Immature natural killer cell (primary cell): ENCODE results near the gene WWOX. TPM values are rescaled to one million over a fixed set of nuclear protein-coding genes. Genes with fewer than 3 reads are reported as not detected.

Source experiments
- DNase-seq, 3 donors: peaks; one replicate each; pipeline ENCODE4 v3.0.0; 2022; ENCODE audit warnings: mixed read lengths in 1 of 3
- H3K27ac Mint-ChIP-seq, 6 donors: one replicate each; pipeline ENCODE4 v1.8.0; 2020; ENCODE audit warnings: mixed read lengths in 6 of 6, mild to moderate bottlenecking in 5 of 6, inconsistent platforms in 4 of 6, moderate library complexity in 3 of 6
- H3K27me3 Mint-ChIP-seq, 3 donors: one replicate each; pipeline ENCODE4 v1.8.0; 2020 to 2021; ENCODE audit warnings: low read depth in 3 of 3, mild to moderate bottlenecking in 3 of 3, mixed read lengths in 3 of 3, moderate library complexity in 3 of 3, inconsistent platforms in 1 of 3
- H3K36me3 Mint-ChIP-seq, 3 donors: one replicate each; pipeline ENCODE4 v1.8.0; 2020; ENCODE audit warnings: mixed read lengths in 3 of 3, inconsistent platforms in 2 of 3, mild to moderate bottlenecking in 2 of 3
- H3K4me1 Mint-ChIP-seq, 2 donors: one replicate each; pipeline ENCODE4 v1.8.0; 2020; ENCODE audit warnings: inconsistent platforms in 2 of 2, mild to moderate bottlenecking in 2 of 2, mixed read lengths in 2 of 2, moderate library complexity in 1 of 2
- H3K4me3 Mint-ChIP-seq, 5 donors: one replicate each; pipeline ENCODE4 v1.8.0; 2020; ENCODE audit warnings: mild to moderate bottlenecking in 5 of 5, mixed read lengths in 5 of 5, inconsistent platforms in 3 of 5, moderate library complexity in 3 of 5
- H3K9me3 Mint-ChIP-seq, 6 donors: one replicate each; pipeline ENCODE4 v1.8.0; 2020; ENCODE audit warnings: mild to moderate bottlenecking in 6 of 6, mixed read lengths in 6 of 6, inconsistent platforms in 4 of 6, moderate library complexity in 3 of 6
- polyA plus RNA-seq, 3 donors: library from polyadenylated mRNA; unstranded; fragments of 300-500 nt; fragmentation: Illumina TruSeq; gene quantifications; one replicate each; pipeline ENCODE4 v1.2.3, GENCODE V29; 2021

The WWOX gene
- polyA plus RNA-seq, 3 donors from 2014 or later, result 9.0 to 13.9 (median 12.3) TPM

GRCh38 chr16:78630102-78630501, 530.6 kb downstream of the WWOX start:
- no peaks in the 10 kb centered on the region for H3K4me1 Mint-ChIP-seq
- H3K36me3 Mint-ChIP-seq, result peaks cover 5 to 15% (median 15%) of the 10 kb centered on the region in 3 donors
- peaks cover 0 to 10% (median 6%) of the 10 kb centered on the region in 6 donors for H3K9me3 Mint-ChIP-seq
- no peak overlapping the region for H3K4me3 Mint-ChIP-seq
- no peak overlapping the region for H3K27ac Mint-ChIP-seq
- H3K27me3 Mint-ChIP-seq, result peaks cover 0 to 4% (median 0%) of the 10 kb centered on the region in 3 donors
- DNase-seq, result no peak

- H3K4me3 Mint-ChIP-seq, result no peak overlapping the region
- H3K27ac Mint-ChIP-seq, result no peak overlapping the region
- H3K27me3 Mint-ChIP-seq, result peaks cover 0 to 4% (median 0%) of the 10 kb centered on the region in 3 donors
- H3K36me3 Mint-ChIP-seq, result peaks cover 0 to 11% (median 8%) of the 10 kb centered on the region in 3 donors
- H3K4me1 Mint-ChIP-seq, result no peaks in the 10 kb centered on the region
- DNase-seq, result no peak
- H3K9me3 Mint-ChIP-seq, result peaks cover 0 to 10% (median 5%) of the 10 kb centered on the region in 6 donors
These were observed 534.1 kb downstream of the WWOX start for GRCh38 chr16:78633551-78633950.

- Mint-ChIP-seq H3K27me3 (peaks cover 2 to 7% (median 3%) of the 10 kb centered on the region in 3 donors), H3K4me1 (no peaks in the 10 kb centered on the region), H3K36me3 (peaks cover 0 to 3% (median 0%) of the 10 kb centered on the region in 3 donors), H3K9me3 (peaks cover 0 to 1% (median under 1%) of the 10 kb centered on the region in 6 donors), H3K4me3 (no peak overlapping the region), H3K27ac (peak overlapping the region in 1 of 6 donors; percentile 46)
- DNase-seq, result no peak
These were observed 536.4 kb downstream of the WWOX start for GRCh38 chr16:78635807-78636206.

- DNase-seq, result no peak
- Mint-ChIP-seq H3K27ac (no peak overlapping the region), H3K4me3 (no peak overlapping the region), H3K36me3 (peaks cover 0 to 3% (median 0%) of the 10 kb centered on the region in 3 donors), H3K9me3 (no peaks in the 10 kb centered on the region), H3K27me3 (peaks cover 3 to 10% (median 5%) of the 10 kb centered on the region in 3 donors), H3K4me1 (no peaks in the 10 kb centered on the region)
These were observed 538.9 kb downstream of the WWOX start for GRCh38 chr16:78638371-78638770.

- Mint-ChIP-seq H3K27ac (no peak overlapping the region), H3K9me3 (no peaks in the 10 kb centered on the region), H3K27me3 (peaks cover 3 to 10% (median 5%) of the 10 kb centered on the region in 3 donors), H3K36me3 (peaks cover 0 to 3% (median 0%) of the 10 kb centered on the region in 3 donors), H3K4me1 (no peaks in the 10 kb centered on the region), H3K4me3 (no peak overlapping the region)
- DNase-seq, result no peak
These were observed 540.3 kb downstream of the WWOX start for GRCh38 chr16:78639775-78640174.

GRCh38 chr16:78640886-78641285, 541.4 kb downstream of the WWOX start:
- no peak for DNase-seq
- no peak overlapping the region for H3K27ac Mint-ChIP-seq
- peaks cover 0 to 3% (median 0%) of the 10 kb centered on the region in 3 donors for H3K36me3 Mint-ChIP-seq

GRCh38 chr16:78641433-78641832, 542.0 kb downstream of the WWOX start:
- H3K4me3 Mint-ChIP-seq, result no peak overlapping the region
- no peaks in the 10 kb centered on the region for H3K4me1 Mint-ChIP-seq
- peaks cover 0 to 3% (median 0%) of the 10 kb centered on the region in 3 donors for H3K36me3 Mint-ChIP-seq
- no peak for DNase-seq
- no peak overlapping the region for H3K27ac Mint-ChIP-seq
- H3K9me3 Mint-ChIP-seq, result no peaks in the 10 kb centered on the region
- H3K27me3 Mint-ChIP-seq, result peaks cover 3 to 10% (median 5%) of the 10 kb centered on the region in 3 donors

More at GRCh38 chr16:78640886-78641285, 541.4 kb downstream of the WWOX start:
- Mint-ChIP-seq H3K4me3 (no peak overlapping the region), H3K27me3 (peaks cover 3 to 10% (median 5%) of the 10 kb centered on the region in 3 donors), H3K4me1 (no peaks in the 10 kb centered on the region), H3K9me3 (no peaks in the 10 kb centered on the region)

- H3K9me3 Mint-ChIP-seq, result no peaks in the 10 kb centered on the region
- peaks cover 3 to 10% (median 5%) of the 10 kb centered on the region in 3 donors for H3K27me3 Mint-ChIP-seq
- no peaks in the 10 kb centered on the region for H3K4me1 Mint-ChIP-seq
- H3K27ac Mint-ChIP-seq, result no peak overlapping the region
- H3K36me3 Mint-ChIP-seq, result peaks cover 0 to 3% (median 0%) of the 10 kb centered on the region in 3 donors
- DNase-seq, result no peak
- H3K4me3 Mint-ChIP-seq, result no peak overlapping the region
These were observed 543.3 kb downstream of the WWOX start for GRCh38 chr16:78642621-78643285.

GRCh38 chr16:78645657-78646056, 546.2 kb downstream of the WWOX start:
- Mint-ChIP-seq H3K9me3 (no peaks in the 10 kb centered on the region), H3K4me3 (no peak overlapping the region), H3K4me1 (no peaks in the 10 kb centered on the region), H3K27me3 (peaks cover 2 to 5% (median 4%) of the 10 kb centered on the region in 3 donors), H3K27ac (no peak overlapping the region), H3K36me3 (no peaks in the 10 kb centered on the region)
- no peak for DNase-seq

- no peaks in the 10 kb centered on the region for H3K4me1 Mint-ChIP-seq
- H3K9me3 Mint-ChIP-seq, result no peaks in the 10 kb centered on the region
- H3K27me3 Mint-ChIP-seq, result peaks cover 0 to 2% (median 1%) of the 10 kb centered on the region in 3 donors
- H3K36me3 Mint-ChIP-seq, result no peaks in the 10 kb centered on the region
- H3K27ac Mint-ChIP-seq, result no peak overlapping the region
- DNase-seq, result no peak
- H3K4me3 Mint-ChIP-seq, result no peak overlapping the region
These were observed 547.6 kb downstream of the WWOX start for GRCh38 chr16:78647019-78647418.

- no peaks in the 10 kb centered on the region for H3K9me3 Mint-ChIP-seq
- no peak overlapping the region for H3K27ac Mint-ChIP-seq
- no peaks in the 10 kb centered on the region for H3K36me3 Mint-ChIP-seq
- H3K27me3 Mint-ChIP-seq, result peaks cover 0 to 2% (median 1%) of the 10 kb centered on the region in 3 donors
- DNase-seq, result no peak
- H3K4me1 Mint-ChIP-seq, result no peaks in the 10 kb centered on the region
- H3K4me3 Mint-ChIP-seq, result no peak overlapping the region
These were observed 548.0 kb downstream of the WWOX start for GRCh38 chr16:78647491-78647890.

- Mint-ChIP-seq H3K36me3 (no peaks in the 10 kb centered on the region), H3K4me3 (no peak overlapping the region), H3K9me3 (no peaks in the 10 kb centered on the region), H3K27me3 (no peaks in the 10 kb centered on the region), H3K4me1 (no peaks in the 10 kb centered on the region), H3K27ac (no peak overlapping the region)
- no peak for DNase-seq
These were observed 549.1 kb downstream of the WWOX start for GRCh38 chr16:78648517-78648916.

GRCh38 chr16:78650339-78651074, 551.1 kb downstream of the WWOX start:
- H3K4me3 Mint-ChIP-seq, result no peak overlapping the region
- H3K9me3 Mint-ChIP-seq, result no peaks in the 10 kb centered on the region
- H3K27ac Mint-ChIP-seq, result no peak overlapping the region
- H3K36me3 Mint-ChIP-seq, result no peaks in the 10 kb centered on the region
- peaks cover 0 to 3% (median 0%) of the 10 kb centered on the region in 3 donors for H3K27me3 Mint-ChIP-seq
- no peaks in the 10 kb centered on the region for H3K4me1 Mint-ChIP-seq
- no peak for DNase-seq

- Mint-ChIP-seq H3K4me1 (no peaks in the 10 kb centered on the region), H3K9me3 (no peaks in the 10 kb centered on the region), H3K36me3 (no peaks in the 10 kb centered on the region), H3K4me3 (no peak overlapping the region), H3K27me3 (peaks cover 0 to 5% (median 3%) of the 10 kb centered on the region in 3 donors), H3K27ac (no peak overlapping the region)
- DNase-seq, result no peak
These were observed 555.5 kb downstream of the WWOX start for GRCh38 chr16:78654929-78655328.
